Gastroesophageal sphincter (tissue), 3 donors: ENCODE measurements around the gene C3orf52.

ENCODE experiments used
- EP300 ChIP-seq: sonication (generic); formaldehyde crosslinking; IDR thresholded peaks from one replicate; pipeline ENCODE4 v1.6.1; 2017; ENCODE audit warnings: antibody characterized with exemption, mild to moderate bottlenecking
- POLR2A ChIP-seq, 2 donors: fragments of 450-650 bp; IDR thresholded peaks; one replicate each; pipeline ENCODE4 v1.6.1; 2017; ENCODE audit warnings: antibody characterized with exemption in 2 of 2, mild to moderate bottlenecking in 2 of 2, moderate library complexity in 1 of 2
- TF ChIP-seq, protein P1 (sequence below), 4 experiments: fragments of 200-600 bp in 2 of 4; fragments of 450-650 bp in 2 of 4; sonication (generic) in 1 of 4; IDR thresholded peaks; one replicate each; pipeline ENCODE4 v1.5.1; 2017 to 2019; ENCODE audit warnings: antibody characterized with exemption in 4 of 4, mild to moderate bottlenecking in 2 of 4, moderate library complexity in 2 of 4

DNA sequence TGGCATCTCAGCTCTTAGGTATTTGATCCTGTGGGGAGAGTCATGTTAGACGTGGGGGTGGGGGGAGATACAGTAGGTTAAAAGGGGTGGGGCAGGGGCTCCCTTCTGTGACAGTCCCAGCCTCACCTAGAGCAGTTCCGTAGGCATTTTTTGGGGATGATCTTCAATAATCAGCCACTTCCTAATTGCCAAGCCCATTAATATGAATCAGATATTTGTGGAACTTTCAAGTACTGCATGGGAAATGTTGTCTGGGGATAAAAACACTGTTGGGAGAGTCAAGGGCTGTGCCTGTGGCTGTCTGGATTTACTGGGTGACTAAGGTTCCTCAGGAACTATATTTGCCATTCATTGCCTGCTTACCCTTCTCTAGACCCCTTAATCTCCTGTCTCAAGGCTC, 9.5 kb downstream of the C3orf52 start:
- TF ChIP-seq EP300 (no peak), POLR2A (IDR thresholded peaks at IDR 0.05) (no peak)
- TF ChIP-seq, protein P1, sequence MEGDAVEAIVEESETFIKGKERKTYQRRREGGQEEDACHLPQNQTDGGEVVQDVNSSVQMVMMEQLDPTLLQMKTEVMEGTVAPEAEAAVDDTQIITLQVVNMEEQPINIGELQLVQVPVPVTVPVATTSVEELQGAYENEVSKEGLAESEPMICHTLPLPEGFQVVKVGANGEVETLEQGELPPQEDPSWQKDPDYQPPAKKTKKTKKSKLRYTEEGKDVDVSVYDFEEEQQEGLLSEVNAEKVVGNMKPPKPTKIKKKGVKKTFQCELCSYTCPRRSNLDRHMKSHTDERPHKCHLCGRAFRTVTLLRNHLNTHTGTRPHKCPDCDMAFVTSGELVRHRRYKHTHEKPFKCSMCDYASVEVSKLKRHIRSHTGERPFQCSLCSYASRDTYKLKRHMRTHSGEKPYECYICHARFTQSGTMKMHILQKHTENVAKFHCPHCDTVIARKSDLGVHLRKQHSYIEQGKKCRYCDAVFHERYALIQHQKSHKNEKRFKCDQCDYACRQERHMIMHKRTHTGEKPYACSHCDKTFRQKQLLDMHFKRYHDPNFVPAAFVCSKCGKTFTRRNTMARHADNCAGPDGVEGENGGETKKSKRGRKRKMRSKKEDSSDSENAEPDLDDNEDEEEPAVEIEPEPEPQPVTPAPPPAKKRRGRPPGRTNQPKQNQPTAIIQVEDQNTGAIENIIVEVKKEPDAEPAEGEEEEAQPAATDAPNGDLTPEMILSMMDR (IDR thresholded peaks at IDR 0.05): no peak
